Stimulated activated CD8-positive, alpha-beta memory T cell treated with anti-CD3 and anti-CD28 coated beads, Interleukin-15, amount 100 ng/mL, for 24 hours (primary cell): ENCODE measurements around the gene SBF2.
A peak's percentile ranks its signal among the peaks of the same experiment; 100 is the strongest.

Experiments
- DNase-seq: peaks from one replicate; pipeline ENCODE4 v3.0.0-alpha.2; 2020; ENCODE audit warnings: low read depth

The SBF2 gene

GRCh38 chr11:10293423-10294289, at the start of gene SBF2:
Gene SBF2 (minus strand): TSS chr11:10294219. CDS start chr11:10294069, 150 bp downstream.
- DNase-seq, result peak; percentile 56

- no peak for DNase-seq
Observed at GRCh38 chr11:10338287-10338686, 44.3 kb upstream of the SBF2 start.

GRCh38 chr11:10333490-10333889, 39.5 kb upstream of the SBF2 start:
- DNase-seq, result no peak

DNA sequence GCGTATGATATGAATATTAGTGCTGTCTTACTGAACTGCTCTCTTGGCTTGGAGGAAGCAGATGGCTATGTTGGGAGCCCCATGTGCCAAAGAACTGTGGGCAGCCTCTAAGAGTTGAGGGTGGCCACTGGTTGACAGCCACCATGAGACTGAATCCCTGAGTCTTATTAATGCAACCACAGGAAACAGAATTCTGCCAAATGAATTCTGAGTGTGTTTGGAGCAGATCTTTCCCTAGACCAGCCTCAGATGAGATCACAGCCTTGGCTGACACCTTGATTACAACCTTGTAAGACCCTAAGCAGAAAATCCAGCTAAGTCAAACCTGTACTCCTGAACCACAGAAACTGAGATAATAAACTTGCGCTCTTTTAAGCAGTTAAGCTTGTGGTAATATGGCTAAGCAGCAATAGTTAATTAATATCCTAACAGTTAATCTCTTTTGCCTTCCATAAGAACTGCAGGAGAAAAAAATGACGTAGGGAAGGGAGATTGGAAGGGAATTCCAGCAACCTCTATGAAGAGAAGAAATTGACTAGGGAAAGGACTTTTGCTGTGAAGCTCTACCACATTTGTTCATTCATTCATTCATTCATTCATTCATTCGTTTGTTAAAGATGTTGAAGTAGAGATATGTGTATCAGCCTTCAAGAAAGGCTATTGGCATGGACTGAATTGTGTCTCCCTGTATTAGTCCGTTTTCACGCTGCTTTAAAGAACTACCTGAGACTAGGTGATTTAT, 37.7 kb upstream of the SBF2 start:
- no peak for DNase-seq

DNA sequence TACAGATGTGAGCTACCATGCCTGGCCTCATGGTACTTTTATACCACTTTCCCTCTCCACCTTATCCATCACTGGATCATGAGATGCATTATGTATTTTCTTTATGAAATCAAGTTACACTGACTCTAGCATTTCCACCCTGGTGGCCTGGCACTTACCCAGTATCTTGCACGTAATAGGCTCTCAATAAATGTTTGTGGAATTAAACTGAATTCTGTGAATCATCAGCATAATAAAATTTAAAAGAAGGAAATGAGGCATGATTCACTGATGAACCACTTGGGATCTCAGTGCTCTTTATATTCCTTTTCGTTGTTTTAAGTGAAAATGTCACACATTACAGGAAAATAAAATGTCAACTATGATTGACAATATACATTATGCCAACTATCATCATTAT, 35.9 kb upstream of the SBF2 start:
- no peak for DNase-seq

DNA sequence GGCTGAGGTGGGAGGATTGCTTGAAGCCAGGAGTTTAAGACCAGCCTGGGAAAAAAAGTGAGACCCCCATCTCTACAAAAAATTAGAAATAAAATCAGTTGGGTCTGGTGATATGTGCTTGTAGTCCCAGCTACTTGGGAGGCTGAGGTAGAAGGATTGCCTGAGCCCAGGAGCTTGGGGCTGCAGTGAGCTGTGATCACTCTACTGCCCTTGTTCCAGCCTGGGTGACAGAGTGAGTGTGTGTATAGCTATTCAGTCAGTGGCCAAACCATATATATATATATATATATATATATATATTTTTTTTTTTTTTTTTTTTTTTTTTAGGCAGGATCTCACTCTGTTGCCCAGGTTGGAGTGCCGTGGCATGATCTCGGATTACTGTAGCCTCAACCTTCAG, 35.3 kb upstream of the SBF2 start:
- no peak for DNase-seq

DNA sequence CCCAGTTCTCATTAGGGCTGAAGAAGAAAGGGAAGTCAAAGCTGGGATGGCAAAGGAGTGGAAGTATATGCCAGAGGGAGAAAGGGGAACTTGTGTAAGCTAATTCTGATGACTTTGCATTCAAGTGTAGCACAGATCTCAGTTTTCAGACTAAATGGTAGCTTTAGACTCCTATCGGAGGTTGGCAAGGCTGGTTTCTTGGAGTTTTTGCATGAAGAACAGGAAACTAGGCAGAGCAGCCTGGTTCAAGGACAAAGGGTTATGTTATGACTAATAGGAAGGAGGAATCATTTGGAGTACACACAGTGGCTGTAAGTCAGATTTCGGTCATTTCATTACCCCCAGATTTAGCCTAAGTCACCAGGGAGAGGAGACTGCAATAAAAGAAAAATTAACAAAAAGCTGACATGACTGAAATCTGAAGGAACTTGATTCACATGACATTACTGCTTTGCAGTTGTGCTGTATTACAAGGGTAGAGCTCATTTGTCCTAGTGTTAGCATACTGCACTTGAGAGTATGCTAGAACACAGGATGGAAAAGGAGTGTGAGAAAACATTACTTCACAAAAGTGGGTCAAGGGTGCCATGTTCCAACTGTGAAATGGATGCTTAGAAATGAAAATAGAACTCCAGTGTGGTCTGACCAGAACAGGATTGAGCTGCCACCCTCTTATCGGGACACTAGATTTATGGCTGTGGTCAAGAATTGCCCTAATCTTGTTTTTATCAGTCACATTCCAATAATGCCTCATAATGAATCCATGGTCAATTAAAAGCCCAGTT, 34.5 kb upstream of the SBF2 start:
- no peak for DNase-seq

DNA sequence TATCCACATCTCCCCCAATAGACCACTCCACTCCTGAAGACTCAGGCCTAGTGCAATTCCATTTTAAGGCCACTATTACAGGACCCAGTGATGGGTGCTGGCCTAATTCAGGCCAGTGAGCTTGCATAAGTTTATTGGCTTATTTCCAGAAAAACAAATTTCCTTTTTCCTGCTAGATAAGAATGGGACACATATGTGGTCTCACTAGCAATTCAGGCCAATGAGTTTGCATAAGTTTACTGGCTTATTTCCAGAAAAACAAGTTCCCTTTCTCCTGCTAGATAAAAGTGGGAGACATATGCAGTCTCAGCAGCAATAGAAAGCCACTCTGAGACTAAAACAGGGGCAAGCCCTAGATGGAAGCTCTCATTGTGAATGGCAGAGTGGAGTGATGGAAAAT, 33.2 kb upstream of the SBF2 start:
- no peak for DNase-seq

GRCh38 chr11:10326012-10326964, 32.3 kb upstream of the SBF2 start:
- DNase-seq, result no peak

GRCh38 chr11:10325277-10326011, 31.4 kb upstream of the SBF2 start:
- DNase-seq, result no peak

DNA sequence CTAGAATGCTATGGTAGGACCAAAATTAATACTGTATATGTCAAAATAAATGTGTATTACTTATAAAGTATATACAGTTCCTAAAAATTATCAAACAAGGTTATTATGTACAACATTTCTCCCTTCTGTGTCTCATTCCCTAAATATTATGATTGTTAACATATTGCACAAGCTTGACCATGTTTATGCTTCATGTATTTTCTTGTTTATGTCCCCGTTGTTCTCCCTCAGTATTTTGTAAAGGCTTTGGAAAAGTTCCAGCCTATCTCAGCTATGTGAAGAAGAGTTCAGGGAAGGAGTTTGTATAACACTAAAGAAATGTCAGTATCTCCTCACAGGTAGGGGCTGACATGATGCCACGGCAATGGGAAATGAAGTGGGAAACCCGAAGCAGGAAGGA, 30.5 kb upstream of the SBF2 start:
- no peak for DNase-seq

- no peak for DNase-seq
Observed at GRCh38 chr11:10323793-10324170, 29.8 kb upstream of the SBF2 start.

DNA sequence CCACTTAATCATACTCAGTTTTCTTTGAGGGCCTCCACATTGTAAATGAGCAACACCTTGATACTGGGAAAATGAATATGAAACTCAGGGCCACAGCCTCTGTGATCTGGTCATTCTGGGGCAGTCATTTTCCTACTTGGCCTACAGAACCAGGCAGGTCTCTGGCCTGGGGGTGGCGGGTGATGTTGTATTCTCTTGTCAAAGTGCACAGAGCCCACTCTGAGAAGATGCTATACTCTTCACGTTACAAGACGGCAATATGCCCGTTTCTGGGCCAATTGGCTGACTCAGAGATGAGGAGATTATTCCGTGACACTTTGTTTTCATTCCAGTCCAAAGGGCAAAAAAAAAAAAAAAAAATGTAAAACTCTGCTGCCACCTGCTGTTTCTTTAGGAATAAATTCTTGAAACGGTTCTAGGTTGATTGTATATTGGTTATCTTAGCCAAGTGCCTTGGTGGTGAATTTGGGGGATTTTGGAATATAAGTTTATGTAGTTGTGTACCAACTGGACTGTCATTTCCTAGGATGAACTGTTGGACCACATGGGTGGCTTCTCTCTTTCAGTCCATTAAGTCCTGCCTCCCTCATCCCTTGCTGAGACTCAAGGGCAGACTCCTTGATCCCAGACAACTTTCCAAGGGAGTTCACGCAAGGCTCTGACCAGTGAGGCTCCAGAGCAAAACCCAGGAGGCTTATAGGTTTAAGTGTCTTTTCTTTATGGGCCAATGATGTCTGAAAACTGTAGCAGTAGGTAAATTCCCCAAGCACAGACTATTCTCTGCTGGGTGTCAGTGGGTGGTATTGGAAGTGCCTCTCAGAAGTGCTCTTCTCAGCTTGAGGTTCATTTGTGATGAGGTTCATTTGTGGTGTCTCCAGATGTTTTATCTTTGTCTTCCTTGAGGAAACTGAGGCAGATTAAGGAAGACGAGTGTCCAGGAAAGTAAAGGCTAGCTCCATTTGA, 29.1 kb upstream of the SBF2 start:
- no peak for DNase-seq

- DNase-seq, result no peak
Observed at GRCh38 chr11:10322401-10322800, 28.4 kb upstream of the SBF2 start.

- no peak for DNase-seq
Observed at GRCh38 chr11:10320736-10321465, 26.9 kb upstream of the SBF2 start.

- DNase-seq, result no peak
Observed at GRCh38 chr11:10319702-10320558, 25.9 kb upstream of the SBF2 start.

- DNase-seq, result no peak
Observed at GRCh38 chr11:10318527-10318802, 24.4 kb upstream of the SBF2 start.
